KG1 (cell line): ENCODE data around the gene LOXL4.

ENCODE experiments used
- DNase-seq: peaks from one replicate; lab custom pipeline; 2025; lab: John Stamatoyannopoulos, UW

The LOXL4 gene

DNA sequence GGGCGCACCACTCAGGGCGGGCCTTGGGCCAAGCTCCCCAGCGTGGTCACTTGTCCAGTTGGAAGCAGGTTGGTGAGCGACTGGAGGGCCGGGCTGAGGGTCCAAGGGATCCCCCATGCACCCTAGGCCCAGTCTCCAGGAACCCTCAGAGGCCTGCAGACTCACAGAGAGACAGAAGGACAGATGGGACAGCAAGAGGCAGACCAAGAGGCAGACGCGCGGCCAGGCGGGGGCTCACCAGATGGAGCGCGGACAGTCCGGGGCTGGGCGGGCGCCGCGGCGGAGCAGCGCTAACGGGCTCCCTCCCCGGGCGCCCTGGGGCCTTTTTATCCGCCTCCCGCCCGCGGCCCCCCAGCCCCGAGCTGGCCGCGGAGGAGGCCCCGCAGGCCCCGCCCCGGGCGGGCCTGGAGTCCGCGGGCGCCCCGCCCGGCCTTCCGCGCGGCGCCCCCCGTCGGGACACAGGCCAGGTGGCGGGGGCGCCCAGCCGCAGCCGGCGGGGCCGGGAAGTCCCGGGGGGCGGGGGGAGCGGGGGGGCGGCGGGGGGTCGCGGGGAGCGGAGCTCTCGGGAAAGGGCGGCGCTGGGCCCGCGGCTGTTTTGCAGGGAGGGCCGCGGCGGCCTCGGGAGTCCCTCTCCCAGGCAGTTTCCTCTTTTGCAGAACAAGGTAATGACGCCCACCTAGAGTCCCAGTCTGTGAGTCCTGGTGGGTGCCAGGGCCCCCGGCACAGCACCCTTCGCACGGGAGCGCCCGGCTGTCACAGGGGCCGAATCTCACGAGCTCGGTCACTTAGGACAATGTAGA lies at the start of gene LOXL4:
LOXL4 (minus strand) TSS at position 301 of the 800 bp plus-strand sequence. CDS start 5,175 bp downstream, outside the sequence.
- no peak for DNase-seq

DNA sequence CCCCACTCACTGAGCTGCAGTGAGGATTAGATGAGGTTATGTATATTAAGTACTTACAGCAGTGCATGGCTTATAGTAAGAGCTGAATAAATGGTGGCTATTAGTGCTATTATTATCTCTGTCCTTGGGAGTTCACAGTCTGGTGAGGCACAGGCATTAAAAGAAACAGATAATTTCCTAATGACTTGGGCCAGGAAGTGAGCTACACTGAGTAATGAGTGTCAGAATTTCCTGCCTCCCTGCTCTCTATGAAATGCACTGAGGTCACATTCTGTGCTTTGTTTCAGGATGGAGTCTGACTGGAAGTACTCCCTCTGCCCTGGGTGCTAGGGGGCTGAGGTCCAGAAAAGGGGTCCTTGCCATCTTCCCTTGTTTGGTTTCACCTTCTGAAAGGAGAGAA lies 48.7 kb upstream of the LOXL4 start:
- DNase-seq: no peak

DNA sequence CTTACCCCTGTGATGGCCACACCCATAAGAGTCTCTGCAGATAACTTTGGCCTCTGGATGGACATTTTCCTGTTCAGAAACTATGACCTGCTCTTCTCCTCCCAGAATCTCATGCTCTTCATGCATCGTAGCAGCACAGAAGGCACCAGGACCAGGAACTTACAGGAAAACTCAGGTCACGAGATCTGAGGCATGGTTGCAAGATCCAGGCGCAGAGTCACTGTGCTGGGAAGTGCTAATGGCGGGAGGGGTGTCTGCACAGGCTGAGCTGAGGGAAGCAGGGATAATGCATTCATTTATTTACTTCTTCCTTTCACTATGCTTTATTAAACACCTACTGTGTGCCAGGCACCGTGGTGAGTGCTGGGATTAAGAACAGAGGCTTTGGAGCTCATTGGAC lies 48.2 kb upstream of the LOXL4 start:
- DNase-seq: no peak

DNA sequence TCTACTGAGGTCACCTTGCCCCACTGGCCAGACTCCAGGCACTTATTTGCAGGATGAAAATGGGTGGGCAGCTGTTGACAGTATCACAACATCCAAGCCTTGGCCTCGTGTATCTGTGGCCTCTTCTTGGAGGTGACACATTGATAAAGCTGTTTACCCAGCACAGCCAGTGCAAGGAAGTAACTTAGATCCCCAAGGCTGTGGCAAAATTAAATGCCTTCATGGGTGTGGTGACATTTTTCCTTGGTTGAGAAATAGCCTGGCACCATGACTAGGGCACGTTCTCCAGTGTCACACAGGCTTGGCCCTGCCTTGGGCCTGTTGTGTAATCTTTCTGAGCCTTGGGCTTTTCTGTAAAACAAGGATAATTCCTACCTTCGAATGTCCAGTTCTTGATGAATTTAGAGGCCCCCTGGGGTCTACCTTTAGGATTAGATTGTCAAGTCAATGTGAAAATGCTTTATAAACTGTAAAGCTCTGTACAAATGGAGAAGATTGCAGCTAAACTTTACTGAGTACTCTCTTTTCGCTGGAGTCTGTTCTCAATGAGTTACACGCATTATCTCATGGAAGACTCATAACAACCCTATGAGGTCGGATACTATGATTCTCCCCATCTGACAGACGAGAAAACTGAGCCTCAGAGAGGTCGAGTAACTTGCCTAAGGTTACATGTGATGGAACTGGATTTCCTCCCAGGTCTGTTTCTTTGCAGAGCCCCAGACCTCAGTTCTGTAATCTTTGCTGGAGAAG lies 46.7 kb upstream of the LOXL4 start:
- DNase-seq: no peak

DNA sequence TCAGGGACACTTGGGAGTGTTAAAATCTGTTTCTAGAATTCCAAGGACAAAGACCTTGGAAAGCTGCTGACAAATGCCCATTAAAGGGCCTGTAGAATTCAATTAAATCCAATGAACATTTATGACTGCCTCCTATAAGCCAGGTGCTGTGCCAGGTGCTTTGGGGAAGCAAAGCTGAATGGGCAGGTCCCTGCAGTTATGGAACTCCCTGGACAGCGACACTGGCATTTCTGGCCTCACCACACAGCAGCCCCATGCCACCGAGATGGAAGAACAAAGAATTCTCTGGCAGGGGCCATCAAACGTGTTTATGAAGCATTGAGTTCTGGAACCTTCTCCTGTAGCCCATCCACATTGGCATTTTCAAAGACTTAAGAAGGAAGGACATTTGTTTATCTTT lies 45.6 kb upstream of the LOXL4 start:
- DNase-seq: no peak

DNA sequence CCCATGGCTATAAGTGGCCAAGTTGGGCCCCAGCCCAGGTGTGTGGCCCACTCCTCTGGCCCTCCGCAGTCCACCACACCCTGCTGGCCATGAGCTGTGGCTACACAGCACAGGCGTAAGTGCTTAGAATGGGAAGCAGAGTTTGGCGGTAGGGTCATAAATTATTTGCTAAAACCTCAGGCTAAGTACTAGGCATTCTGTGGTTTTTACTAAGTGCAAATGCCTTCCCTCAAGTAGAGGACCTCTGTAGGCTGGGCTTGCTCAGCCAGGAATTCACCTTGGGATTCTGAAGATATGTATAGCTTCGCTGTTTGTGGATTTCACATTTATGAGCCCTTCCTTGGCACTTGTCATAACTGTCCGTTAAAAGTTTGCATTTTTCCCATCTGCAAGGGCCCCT lies 44.8 kb upstream of the LOXL4 start:
- DNase-seq: no peak

DNA sequence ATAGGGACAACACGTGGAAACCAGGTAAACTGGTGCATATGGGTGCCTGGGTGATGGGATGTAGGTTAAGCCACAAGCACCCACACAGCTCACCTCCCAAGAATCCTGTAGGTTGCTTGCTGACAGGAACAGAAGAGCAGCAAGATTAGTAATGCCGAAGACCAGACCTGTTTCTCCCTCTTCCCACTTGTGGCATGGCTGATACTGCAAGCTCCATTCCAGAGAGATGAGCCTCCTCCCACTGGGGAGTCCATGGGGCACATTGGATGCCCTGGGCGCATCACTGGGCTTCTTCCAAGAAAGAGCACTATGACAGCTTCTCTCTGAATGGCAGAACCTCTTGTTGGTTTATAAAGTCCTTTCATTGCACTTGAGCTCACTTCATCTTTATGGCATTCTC lies 44.4 kb upstream of the LOXL4 start:
- DNase-seq: no peak

DNA sequence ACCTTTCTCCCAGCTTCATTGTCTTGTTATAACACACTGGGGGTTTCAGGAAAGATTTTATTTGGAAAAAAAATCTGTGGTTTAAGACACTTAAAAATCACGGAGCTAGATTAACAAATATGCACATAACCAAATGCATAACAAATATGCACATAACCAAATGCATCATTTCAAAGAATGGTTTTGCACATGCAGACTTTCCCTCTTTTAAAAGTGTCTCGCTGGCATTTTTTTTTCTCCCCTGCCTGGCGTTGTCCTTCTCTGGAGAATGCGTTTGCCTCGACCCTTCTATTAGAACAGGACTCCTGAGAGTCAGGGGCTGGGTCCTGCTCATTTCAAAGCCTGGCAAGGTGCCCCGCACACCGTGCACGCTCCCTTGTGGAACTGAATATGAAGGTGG lies 42.7 kb upstream of the LOXL4 start:
- DNase-seq: no peak

DNA sequence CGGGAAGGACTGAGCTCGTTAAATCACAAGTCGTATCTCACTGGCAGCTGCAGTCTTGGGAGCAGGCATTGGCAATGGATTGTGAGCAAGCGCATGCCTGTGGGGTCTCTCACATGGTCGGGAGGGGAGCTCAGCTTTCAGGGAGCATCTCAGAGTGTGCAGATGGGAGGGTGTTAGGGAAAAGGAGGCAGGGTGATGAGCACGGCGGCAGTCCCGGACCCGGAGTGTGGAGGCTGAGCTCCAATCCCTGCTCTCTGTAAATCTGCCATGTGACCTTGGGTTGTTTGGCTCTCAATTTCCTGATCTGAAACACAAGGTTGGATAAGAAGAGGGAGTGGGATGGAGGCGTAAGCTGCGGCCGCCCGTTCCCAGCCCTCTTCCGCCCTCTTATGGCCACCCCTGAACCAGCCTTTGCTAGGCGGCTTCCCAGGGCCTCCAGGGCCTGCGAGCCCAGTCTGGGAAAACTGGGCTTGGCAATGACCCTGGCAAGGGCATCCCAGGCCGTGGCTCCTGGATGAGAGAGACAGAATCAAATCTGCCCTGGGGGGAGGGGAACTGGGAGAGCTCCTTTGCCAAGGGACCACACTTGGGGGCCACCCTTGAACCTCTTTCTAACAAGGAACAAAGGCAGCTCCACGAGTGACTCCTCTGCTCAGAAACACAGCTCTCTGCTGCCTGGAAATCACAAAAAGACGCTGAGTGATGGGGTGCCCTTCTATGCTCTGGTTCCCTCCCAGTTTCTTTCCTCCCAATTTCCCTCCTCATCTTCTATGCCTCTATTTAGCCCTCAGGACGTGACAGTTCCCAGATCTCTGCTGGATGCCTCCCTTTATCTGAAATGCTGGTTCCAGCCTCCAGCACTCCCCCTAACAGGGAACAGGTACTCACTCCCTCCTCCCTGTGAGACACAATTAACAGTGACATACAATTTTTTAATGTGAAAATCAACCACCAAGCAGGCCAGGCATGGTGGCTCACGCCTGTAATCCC lies 41.7 kb upstream of the LOXL4 start:
- no peak for DNase-seq

DNA sequence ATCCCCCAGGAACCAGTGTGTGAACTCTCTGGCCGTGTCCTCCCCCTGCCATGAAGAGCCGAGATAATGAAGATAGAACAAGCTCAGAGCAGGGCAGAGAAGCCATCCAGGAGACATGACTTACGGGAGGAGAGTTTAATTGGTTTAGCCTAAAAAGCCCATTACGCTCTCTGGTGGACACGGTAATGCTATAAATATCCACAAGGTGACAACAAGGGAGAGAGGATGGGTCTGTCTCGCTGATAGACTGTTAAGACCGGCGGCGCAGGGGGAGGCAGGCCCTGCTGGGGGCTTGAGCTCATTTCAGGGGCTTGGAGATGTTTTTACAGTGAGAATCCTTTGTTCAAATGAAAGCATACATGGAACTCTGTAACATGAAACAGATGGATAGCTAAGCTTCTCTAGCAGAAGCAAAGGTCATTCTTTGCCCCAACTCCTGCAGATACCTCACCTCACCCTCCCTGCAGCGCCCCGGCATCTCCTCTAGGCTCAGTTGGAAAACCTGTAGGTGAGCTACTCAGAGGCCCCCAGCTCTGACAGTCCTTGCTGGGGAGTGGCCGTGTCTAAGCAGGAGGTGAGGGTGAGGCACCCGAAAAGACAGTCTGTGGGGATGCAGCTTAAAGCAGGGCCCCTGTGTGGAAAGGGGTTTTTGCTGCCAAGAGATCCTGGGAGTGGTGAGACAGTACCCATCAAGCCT lies 40.8 kb upstream of the LOXL4 start:
- DNase-seq: no peak

DNA sequence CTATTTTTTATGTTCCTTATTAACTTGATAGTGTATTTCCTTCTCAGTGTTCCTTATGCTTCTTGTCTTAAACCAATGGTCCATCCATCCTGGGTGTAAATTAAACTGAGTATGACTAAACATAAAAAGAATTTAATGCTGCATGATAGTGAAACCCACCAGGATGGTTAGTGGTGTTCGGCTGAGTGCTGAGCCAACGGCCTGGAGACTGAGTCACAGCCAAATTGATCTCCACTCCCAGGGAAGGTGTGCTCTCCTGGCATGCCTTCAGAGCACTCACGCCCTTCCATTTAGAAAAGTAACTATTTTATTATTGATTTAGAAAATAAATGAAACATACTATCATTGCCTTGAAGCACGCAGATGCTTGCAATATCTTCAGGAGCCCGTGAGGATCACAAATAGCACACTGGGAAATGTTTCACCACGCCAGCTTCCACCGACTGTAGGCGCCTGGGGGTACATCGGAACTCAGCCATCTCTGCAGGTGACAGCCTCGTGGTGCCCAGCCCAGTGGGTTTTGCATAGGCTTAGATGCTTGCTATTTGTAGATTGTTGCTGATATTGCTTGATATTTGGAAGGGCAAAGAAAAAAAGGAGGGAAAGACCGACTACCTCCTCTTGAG lies 40.0 kb upstream of the LOXL4 start:
- DNase-seq: no peak

DNA sequence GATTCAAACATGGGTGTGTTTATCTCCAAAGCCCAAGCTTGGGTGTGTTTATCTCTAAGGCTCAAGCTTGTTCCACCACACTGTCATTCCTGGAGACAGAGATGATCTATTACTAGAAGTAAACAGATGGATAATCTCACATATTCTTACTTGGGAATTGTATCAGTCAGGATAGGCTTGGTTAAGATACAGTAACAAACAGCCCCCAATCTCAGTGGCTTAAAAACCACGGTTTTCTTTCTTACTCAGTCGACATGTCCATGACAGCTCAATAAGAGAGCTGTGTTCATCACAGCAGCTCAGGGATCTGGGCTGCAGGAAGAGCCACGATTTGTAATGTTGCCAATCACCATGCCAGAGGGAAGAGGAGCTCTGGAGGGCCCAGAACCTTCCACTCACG lies 38.5 kb upstream of the LOXL4 start:
- DNase-seq: no peak

DNA sequence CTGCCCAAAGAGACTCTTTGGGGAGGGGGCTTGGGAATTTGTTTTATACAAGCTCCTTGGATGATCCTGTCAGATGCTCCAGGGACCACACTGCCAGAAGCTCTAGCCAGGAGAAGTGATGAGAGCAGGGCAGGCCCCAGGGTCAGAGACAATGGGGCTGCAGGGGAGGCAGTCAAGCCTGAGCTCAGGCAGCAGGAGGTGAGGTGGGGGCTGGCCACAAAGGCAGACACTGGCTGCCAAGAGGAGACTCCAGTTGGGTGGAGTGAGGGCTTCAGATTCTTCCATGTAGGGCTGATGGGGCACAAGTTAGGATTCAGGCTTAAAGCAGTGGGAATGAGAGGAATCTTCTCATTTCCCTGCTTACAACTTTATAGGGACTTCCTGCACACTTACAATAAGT lies 35.6 kb upstream of the LOXL4 start:
- no peak for DNase-seq

DNA sequence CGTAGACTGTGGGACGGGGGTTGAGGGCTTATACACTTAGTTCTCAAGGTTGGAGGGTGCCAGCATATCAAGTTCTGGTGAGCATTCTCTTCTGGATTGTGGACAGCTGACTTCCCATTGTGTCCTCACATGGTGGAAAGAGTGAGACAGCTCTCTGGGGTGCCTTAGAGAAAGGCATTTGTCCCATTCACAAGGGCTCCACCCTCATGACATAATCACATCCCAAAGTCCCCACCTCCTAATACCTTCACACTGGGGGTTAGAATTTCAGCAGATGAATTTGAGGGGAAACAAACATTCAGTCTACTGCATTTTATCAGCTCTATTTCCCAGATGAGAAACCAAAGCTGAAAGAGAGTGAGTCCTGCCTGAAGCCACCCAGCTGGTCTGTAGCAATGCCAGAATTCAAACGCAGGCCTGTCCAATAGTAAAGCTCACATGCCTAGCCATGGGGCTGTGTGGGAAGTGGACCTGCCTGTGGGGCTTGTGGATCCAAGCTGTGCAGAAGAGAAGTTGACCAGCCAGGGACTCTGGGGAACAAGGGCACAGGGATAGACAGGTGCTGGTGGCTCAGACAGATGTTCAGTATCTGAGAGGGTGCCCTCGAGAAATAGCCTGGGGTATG lies 34.9 kb upstream of the LOXL4 start:
- DNase-seq: no peak

DNA sequence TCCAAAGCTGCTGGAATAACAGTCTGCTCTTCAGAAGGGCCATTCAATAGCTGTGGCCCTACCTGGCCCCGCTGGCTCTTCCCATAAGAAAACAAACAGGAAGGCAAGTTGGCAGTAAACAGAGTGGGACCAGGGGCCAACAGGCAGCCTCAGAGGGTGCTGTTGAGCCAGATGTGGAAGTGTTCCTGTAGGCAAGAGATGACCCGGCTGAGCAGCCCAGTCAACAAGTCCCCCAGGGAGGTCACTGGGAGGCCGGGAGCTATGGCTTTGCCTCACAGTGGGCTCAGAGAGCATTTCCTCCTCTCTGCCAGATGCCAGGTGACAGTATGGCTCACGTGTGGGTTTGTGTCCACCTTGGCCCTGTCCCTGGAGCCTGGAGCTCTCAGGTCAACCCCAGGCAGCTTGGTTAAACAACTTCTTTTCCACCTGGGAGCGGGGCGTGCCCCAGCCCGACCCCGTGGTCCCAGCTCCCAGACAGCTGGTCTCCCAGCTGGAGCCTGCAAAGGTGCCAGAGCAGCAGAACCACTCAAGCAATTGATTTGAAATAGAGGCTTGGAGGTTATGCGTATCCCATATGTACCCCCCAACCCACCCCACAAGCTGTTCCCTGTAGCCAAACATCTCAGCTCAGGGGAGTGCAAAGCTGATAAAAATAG lies 33.8 kb upstream of the LOXL4 start:
- no peak for DNase-seq

DNA sequence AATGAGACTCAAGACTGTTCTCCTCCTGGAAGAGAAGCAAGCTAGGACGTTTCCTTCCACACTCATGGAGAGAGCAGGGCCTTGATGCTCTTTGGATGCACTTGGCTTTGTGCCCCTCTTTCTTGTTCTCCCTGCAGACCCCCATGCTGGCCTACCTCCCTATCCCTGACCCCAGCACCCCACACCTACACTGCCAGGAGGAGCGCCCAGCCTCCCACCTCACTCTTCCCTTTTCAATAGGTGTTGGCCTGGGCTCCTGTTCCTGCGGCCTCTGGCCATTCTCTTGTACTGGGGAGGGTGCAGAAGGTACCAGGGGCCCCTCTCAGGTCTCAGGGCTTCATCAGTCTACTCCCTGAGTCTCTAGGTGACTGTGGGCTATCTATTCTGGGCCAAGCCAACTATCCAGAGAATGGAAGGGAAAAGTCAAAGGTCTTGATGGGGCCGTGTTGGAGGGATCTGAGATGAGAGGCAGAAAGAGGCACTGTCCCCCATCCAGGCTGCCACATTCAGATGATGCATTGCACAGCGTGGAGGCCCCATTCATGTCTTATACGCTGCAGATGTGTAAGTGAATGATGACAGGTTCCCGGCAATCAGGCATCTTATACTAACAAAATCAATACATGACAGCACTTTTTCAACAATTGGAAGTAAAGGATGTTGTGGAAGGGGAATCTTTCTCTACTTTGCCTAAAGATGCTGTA lies 32.7 kb upstream of the LOXL4 start:
- DNase-seq: no peak

DNA sequence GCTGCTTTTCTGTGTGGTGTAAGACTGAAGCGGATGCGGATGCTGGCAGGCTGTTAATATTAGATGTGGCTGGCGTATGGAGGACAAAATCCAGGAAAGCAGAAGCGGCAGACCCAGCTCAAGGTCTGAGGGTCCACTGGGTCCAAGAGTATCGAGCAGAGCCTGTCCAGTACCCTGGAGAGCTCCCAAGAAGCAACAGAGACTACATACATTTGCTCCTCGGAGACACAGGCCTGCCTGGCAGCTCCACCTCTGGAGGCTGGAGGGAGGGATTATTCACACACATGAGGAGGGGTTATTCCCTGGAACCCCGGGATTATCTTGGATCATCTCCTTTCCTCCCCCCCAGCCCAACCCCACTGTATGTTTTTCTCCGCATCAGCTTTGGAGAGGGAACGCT lies 31.3 kb upstream of the LOXL4 start:
- DNase-seq: no peak

DNA sequence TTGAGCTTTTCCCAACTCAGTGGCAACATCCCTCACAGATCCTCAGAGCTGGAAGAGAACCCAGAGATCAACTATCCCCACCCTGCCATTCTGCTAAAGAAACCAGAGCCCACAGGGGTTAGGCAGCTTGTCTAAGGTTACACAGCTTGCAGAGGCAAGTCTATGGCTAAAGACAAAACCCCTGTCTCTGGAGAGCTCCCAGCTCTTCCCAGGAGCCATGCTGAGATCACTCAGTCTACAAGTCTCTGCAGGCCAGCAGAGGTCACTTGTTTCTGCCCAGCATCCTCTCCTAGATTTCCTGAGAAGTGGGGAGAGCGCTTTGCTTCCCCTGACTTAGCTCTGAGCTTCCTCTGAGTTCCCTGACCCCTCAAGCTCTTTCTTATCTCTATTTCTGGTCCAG lies 28.5 kb upstream of the LOXL4 start:
- DNase-seq: no peak

DNA sequence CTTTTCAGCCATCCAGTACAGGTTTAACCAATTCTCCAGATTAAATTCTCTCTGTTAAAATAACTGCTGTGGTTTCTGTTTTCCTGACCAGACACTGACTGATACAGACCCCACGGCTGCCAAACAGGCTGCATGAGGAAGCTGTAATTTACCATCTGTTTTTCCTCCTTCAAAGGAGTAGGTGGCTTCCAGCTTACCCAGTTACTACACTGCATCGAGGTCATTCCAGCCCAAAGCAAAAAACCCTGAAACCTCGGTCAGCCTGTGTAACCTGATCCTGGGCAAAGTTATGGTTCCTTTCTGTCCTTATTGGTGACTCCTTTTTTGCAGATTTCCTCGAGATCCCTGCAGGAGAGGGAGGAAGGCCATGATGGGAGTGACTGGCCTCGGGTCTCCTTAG lies 27.9 kb upstream of the LOXL4 start:
- DNase-seq: no peak

DNA sequence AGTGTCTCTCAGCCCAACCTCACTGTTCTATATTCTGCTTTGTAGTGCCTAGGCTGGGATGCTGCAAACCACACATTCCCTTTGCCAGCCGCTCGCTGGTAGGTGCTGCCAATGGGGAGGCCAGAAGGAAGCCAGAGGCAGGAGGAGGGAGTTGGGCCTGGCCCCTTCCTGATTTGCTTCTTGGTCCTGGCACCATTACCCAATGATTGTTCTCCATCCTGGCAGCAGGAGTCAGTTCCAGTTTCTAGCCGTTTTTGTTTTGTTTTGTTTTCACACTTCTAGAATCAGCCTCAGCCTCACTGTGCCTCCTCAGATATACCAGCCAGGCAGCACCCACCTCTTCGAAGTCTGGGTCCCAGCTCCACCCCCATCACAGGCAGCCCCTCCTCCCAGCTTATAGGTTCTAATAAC lies 27.4 kb upstream of the LOXL4 start:
- DNase-seq: no peak
